Effector CD8-positive, alpha-beta T cell (primary cell): Measurements from ENCODE around the gene HMSD.

Experiments used
- DNase-seq: peaks from one replicate; lab custom pipeline; 2025; lab: John Stamatoyannopoulos, UW

HMSD gene

DNA sequence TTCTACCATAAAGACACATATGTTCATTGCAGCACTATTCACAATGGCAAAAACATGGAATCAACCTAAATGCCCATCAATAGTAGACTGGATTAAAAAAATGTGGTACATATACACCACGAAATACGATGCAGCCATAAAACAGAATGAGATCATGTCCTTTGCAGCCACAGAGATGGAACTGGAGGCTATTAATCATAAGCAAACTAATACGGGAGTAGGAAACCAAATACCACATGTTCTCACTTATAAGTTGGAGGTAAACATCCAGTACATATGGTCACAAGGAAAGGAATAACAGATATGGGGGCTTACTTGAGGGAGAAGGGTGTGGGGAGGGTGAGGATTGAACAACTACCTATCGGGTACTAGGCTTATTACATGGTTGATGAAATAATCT is 7.7 kb downstream of the HMSD start:
- DNase-seq, result no peak

DNA sequence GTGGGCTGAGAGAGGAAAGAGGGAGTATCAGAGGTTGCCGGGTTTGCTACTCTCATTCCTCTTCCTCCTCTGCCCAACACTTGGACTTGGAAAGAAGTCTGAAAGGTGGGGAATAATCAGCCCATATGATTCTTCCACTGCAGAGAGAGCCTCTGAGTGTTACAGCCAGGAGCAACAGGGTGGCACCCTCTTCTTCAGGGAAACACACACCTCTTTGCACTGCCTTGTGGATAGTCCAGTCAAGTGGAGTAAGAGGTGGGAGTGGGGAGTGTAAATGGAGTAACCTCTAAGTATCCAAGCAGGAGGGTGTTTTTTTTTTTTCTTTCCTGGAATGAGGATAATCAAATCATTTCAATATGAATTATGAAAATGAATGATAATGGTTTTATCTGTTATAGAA is 11.8 kb downstream of the HMSD start:
- no peak for DNase-seq

DNA sequence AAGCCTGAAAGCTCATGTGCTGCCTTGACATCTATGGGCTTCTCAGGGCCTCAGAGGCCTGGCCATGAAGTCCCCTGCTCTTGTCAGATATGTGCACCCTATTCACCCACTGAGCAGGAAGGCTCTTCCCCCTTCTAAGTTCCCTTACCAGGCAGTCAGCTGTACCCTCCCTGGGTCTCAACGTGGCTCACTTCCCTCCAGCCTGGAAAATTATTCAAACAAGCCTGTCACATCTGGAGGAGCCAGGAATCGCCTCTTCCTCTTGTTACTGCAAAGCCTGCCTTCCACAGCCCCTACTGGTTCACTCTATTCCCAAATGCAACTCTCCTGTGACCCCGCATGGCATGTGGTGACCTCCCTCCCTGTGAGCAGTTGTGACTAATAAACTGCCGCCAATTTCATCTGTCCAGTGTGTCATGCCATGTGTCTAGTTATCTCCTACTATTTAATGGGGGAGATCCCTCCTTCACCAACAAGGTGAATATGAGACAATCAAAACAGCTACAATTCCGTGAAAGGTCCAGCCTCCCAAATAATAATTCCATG is 12.4 kb downstream of the HMSD start:
- no peak for DNase-seq

DNA sequence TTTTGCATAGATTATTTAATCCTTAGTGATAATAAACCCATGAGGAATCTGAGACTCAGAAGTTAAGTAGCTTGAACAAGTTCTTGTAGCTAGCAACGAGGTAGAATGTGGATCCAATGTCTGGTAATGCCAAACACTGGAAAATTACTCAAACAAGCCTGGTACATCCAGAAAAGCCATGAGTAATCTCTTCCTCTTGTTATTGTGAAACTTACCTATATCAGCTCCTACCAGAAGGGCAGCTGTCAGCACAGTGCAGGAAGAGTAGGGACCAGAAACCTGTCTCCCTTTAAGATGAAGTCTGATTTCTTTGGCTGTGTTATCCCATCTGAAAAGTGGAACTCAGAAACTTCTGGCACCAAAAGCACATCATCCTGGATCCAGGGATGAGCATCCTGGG is 13.0 kb downstream of the HMSD start:
- no peak for DNase-seq

DNA sequence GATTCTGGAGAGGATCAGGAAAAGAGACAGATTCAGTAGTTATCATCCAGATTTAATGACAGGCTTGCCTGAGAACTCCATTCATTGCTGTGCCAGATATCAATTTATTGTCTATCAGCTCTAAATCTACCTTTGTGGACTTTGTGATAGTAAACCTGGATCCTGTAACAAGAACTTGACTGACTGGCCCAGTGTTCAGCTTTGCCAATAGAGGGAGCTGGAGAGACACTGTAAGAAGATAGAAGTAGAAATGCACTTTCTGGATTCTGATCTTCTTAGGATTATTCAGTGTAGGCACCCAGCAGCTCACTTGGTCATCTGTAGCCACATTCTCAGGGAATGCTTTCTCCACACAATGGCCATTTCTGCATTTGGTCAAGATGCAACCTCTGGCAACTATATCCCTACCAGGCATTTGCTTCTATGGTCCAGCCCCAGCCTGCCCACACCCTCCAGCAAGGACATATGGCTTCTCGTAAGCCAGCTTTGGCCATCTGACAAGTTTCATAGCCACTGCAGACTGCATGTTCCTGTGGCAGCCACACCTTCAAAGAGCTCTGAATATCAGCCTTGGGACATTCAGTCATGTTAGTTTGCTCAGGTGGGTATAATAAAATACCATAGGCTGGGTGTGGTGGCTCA is 14.6 kb downstream of the HMSD start:
- DNase-seq, result peak; percentile 3

DNA sequence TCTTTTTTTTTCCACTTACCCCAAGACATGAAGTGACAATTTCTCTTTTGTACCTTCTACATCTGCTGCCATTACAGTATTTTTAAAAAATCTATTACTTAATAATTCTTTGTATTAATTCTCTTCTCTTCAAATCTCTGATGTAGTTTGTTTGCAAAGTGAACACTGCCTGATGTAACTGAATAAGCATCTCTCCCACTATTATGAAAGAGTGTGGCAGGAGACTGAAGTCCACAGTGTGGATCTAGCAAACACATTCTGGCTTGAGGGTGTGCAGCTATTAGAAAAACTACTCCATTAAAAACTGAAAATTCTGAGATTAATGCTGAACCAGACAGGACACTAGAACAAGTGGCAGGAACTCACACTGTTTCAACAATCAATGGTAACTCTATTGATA is 15.8 kb downstream of the HMSD start:
- DNase-seq, result no peak

DNA sequence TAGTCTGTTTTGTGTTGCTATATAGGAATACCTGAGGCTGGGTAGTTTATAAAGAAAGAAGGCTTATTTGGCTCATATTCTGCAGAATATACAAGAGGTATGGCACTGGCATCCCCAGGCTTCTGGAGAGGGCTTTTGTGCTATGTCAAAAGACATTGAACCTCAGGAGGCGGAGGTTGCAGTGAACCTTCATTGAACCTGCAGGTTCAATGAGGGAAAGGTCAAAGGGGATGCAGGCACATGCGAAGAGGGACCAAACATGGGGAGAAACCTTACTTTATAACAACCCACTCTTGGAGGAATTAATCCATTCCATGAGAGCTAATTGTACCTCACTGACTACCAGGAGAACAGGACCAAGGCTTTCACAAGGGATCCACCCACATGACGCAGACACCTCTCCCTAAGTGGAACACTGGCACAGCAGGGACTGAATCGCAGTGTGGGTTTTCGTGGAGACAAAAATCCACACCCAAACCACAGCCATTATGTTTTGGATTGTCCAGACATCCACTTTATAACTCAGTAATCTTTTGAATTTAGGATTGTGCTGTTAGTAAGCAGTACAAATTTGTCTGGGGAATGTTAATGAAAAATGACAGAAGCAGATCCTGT is 16.7 kb downstream of the HMSD start:
- no peak for DNase-seq

DNA sequence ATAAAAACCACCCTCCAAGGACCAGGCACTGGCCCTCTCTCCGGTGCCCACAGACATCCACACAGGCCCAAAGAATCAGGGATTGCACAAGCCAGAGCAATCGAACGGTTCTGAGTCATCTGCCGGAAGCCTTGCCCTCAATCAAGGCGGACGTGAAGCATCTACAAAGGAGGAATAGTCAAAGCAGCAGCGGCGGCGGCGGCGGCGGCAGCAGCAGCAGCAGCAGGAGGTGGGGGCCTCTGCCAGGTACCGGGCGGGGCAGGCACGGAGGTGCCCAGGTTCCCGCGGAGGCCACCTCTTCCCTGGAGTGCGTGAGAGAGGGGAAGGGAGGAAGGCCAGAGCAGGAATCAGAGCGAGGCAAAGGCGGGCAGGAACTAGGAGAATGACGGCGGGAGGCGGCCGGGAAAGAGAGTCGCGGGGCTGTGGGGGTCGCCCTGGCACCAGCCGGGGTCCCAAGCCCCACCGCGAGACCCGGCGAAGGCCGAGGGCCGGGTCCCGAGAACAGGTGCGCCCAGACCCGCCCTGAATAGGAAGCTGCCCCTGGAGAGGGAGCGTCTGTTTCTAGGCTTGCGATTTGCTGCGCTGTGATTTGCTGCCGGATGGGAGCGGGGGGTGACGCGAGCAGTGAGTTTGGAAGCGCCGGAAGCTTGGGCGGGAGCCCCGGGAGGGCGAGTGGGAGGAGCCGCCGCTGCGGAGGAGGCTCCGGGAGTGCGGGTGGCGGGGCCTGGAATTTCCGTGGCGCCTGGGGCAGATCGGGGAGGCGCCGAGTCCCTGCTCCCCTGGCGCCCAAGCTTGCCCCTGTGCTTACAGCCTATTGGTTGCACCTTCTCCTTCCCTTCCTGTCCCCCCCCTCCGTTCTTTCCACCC is 21.1 kb downstream of the HMSD start, which contains the start of gene SERPINB8:
Gene SERPINB8, plus strand, starts transcription at position 140 of the 867 bp plus-strand sequence. CDS start 8,228 bp downstream, outside the sequence.
- peak; percentile 68 for DNase-seq

DNA sequence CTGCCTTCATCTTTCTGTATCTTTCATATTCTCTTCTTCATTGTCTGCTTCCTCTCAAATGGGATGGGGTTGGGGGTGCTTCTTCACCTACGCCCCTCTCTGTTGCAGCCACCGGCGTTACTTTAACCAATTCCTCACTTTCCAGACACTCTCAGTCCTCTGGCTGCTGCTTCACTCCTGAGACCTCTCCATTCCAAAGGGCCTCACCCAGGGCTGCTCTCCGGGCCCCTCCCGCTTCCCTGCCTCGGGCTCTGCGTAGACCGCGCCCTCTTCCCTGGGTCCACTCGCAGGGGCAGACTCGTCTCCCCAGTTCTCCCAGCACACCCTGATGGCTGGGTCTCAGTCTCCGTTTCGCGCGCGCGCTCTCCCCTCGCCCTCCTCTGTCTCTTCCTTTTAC is 21.7 kb downstream of the HMSD start:
- DNase-seq, result no peak

DNA sequence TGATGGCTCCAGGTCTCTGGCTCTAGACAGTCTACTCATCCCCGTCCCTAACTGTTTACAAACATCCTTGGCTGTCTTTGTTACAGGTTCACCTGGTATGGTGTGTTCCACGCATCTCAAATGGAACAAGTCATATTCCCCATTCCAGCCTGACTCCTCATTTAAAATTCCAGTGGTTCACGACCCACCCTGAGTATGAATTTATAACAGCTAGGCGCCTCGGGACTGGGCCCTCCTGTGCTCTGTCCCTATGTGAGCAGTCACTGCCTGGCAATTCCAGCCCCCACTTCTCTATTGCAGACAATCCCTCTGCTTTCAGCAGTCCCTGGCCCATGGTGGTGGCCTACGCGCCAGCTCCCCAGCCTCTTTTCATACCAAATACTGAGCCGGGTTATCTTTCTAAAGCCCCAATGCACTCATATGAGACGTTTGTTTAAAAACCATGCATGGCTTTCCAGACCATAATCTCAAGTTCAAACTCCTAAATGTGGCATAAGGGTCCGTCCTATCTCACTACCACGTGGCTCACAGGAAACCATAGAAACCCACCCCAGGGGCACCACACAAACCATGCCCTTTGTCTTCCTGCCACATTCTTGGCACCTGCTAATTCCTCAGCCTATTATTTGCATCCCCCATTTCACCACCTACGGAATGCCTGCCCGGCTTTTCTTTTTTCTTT is 22.4 kb downstream of the HMSD start:
- no peak for DNase-seq

DNA sequence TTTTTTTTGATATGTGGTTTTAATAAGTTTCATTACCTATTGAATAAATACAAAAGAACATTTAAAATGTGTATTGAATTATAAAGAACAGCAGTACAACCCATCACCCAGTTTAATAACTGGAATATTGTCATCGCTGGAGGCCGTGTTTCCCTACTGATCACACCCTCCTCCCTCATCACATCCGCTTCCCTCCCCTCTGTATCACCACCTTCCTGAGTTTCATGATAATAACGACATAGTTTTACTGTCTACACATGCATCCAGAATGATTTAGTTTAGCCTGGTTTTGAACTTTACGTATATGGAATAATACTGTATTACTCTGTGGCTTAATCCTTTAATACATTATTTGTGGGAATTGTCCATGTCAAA is 22.9 kb downstream of the HMSD start:
- no peak for DNase-seq

DNA sequence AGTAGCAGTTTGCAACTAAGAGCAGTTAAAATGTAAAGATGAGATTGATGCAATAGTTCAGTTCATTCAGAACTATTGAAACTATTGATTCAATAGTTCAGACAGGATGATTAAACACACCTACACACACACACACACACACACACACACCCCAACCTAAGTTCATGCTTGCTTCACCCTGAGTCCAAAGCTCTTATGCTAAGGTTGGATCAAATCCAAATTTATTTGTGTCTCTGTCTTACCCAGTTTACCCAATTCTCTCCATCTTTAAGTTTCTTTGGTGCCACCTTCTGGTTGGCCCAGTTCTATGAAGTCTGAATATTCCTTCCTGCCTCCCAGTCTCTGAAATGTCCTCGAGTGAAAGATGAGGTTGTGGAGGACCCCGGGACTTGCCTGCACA is 25.9 kb downstream of the HMSD start:
- no peak for DNase-seq

DNA sequence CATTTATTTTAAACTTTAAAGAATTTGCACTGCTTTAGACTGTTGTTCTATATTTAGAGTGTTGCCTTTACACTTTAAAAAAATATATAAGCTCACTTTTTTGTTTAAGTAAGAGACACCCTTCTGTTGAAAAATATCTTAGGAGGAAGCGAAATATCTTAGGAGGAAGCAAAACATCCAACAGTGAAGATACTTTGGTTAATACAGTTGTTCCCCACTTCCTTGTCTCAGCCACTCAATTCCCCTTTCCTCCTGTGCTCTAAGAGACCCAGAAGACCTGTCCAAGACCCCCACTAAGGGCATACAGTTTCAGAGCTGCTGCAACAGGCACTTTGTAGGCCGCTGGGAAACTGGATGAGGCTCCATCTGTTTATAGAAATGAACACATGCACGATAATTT is 26.5 kb downstream of the HMSD start:
- no peak for DNase-seq

DNA sequence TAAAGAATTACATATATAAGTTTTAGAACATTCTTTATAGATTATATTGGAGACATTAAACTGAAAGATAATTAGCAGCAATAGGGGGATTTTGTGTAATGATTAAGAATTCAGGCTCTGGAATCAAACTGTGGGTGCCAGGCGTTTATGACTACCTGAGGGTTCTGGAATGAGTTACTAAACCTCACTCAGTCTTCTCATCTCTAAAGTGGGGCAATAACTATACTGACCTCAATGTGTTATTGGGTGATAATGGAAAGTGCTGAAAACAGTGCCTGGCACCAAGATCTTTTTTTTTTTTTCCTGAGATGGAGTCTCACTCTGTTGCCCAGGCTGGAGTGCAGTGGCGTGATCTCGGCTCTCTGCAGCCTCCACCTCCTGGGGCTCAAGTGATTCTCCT is 27.9 kb downstream of the HMSD start:
- no peak for DNase-seq

DNA sequence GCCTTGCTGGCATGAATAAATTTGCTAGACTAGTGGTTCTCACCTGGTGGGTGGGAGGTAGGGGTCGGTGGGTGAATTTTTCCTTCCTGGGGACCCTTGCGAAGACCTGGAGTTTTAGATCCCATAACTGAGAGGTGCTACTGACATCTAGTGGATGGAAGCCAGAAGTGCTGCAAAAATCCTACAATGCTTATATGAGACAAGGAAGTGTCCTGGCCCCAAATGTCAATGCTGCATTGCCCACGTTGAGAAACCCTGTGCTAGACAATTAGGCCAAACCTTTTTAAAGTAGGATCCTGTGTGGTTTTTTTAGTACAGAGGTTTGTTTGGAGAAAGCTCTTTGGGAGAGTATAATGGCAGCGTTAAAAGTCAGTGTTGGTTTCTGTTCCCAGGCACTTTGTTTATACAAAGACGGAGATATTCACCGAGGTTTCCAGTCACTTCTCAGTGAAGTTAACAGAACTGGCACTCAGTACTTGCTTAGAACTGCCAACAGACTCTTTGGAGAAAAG is 30.4 kb downstream of the HMSD start:
- DNase-seq, result peak; percentile 5

DNA sequence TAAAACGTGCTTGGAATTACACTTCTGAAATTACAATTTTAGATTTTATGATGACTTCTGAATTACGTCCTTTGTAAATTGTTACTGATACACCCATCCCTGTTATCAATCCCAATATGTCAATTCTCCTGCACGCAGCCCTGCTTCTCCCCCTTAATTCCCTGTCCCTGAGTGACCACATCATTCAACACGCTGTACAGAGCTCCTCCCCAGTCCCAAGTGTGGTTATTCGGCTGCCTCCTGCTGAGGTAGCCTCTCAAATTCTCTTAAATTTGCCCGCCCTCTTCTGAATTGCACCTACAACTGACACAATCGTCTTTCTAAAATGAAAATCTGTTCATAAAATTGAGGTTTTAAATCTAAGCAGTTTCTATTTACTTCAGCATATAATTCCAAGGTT is 30.9 kb downstream of the HMSD start:
- no peak for DNase-seq

DNA sequence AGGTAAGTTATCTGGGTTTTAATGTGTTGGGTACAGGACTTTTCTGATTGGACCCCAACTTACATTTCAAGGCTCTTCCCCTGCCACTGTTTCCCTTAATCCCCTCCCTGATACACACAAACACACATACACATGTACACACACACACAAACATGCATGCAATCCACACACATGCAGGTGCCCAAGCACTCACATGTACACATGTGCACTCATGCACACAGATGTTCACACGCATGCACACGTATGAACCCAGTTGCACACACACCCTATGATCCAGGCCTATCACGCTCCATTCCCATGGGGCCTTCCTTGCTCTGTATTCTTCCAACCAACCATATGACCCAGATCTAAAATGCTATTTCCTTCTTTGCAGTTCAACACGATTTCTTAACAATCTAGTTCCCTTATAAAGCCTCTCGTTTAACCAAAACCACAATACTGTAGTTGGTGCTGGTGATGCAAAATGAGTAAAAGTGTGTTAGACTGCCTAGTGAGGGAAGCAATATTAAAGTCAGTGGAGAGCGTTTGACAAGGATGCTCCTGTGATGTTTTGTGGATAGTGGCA is 31.9 kb downstream of the HMSD start:
- no peak for DNase-seq

DNA sequence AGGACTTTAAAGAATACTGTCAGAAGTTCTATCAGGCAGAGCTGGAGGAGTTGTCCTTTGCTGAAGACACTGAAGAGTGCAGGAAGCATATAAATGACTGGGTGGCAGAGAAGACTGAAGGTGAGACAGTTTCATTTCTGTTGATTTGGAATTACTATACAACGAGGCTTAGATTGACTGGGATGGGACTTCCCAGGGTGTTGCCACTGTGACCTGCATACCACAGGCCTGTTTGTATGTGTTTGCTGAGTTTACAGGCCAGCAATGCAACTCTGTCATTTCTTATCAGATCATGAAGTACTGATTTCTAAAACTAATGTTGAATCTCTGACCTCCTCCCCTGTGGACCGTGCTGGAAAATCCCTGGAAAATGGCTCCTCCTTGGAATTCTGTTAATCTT is 32.6 kb downstream of the HMSD start:
- DNase-seq, result no peak

DNA sequence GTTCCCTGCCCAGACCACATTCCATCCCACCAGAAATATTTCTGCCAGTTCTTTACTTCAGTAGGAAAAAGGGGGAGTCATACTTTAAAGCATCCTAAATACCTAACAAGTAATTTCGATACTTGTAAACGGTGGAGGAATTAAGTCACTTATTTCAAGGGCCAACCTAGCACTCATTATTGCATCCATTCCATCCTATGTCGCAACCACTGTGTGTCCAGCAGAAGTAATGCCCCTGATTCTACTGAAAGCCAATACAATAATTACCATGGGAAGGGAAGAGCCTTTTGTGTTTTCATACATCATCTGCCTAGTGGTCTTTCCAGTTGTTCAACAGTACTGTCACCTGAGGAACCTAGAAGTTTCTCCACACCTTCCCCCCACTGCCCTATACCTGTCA is 33.3 kb downstream of the HMSD start:
- DNase-seq, result no peak

DNA sequence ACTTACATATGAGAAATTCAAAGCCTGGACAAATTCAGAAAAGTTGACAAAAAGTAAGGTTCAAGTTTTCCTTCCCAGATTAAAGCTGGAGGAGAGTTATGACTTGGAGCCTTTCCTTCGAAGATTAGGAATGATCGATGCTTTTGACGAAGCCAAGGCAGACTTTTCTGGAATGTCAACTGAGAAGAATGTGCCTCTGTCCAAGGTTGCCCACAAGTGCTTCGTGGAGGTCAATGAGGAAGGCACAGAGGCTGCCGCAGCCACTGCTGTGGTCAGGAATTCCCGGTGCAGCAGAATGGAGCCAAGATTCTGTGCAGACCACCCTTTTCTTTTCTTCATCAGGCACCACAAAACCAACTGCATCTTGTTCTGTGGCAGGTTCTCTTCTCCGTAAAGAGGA is 37.8 kb downstream of the HMSD start:
- DNase-seq, result no peak

DNA sequence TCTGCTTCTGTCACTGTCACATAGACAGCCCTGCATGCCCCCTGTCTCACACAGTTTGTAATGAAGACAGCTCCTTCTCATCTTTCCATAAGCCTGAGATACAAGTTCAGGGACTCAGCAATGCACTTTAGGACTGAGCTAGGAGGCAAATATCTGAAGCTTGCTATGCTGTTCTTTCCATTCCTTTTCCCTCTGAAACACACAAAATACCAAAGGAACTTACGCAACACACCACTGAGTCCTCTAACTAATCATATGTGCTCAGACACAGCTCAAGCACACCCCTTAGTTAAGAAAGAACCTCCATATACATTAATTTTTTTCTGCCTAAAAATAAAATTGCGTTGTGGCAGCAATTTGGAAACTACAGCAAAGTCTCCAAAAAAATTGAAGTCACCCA is 38.6 kb downstream of the HMSD start:
- no peak for DNase-seq

DNA sequence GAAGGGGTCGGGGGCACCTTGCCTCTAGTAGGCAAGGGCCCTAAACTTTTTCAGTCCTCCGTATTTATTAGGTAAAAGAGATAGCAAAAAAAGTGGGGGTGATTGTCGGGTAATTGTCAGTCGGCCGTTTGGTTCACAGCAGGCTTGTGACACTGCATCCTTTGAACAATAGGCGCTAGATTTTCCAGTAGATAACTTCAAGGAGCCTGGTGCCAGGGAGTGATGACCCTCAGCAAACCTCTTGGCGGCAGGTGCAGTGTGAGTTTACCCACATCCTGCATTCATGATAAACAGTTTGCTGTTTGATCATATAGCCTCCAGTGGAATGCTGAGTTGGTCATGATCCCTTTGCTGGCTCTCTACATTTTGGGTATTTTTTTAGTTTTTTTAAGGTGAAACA is 43.6 kb downstream of the HMSD start:
- no peak for DNase-seq
